ENCODE data around the gene UNC13B.
"Not testable (repeated sequence)": the region's sequence is repeated elsewhere in the genome, so short reads cannot be mapped to it uniquely, and the experiment has no call there.

The UNC13B gene

DNA sequence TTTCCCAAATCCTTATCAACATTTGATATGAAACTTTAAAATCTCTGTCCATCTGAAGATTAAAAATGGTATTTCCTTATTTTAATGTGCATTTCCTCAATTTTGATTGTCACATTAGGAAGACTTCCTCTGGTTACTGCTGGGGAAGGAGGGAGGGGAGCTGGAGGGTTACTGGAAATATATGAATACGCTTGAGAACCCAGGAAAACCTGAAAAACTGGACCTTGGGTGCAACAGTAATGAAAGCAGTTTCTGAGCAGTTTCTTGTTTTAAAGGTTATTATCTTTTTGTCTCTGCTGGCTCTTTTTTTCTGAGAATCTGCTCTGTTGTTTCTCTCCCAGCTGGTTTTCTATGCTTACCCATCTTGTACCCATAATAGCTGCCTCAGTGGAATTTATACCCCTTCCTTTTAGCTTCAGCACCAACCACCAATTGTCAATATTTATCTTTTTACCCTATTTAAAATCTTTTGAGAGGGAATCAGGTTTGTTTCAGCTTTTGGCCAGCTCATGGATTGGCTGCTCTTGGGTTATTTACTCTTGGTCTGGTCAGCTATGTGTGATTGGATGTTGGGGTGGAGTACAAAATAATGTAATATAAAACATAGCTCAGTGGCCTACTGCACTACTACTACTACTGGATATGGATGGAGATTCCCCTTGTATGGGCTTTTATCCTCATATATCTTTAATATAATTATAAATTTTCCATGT, 67.4 kb downstream of the UNC13B start:
- no peak for ATAC-seq

GRCh38 chr9:35229779-35230143, 68.0 kb downstream of the UNC13B start:
- no peak for ATAC-seq

GRCh38 chr9:35232867-35233544, 71.2 kb downstream of the UNC13B start:
- no peak for ATAC-seq

GRCh38 chr9:35236692-35237091, 74.9 kb downstream of the UNC13B start:
- ATAC-seq: no peak

DNA sequence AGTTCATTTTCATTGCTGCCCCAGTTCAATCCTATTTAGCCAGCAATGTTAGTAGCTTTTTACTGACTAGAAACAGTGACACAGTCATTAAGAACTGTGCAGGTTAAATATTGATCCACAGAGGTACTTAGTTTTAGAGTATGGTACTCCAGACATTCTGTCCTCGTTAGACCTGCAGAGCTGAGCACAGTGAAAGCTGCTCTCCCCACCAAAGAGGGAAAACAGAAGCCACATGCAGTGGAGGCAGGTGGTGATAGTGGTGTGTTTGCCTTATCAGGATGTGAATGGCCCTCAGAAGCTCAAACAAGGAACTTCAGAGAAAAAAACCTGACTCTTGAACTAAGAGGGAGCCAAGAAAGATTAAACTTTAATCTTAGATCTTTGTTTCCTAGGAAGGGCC, 75.5 kb downstream of the UNC13B start:
- no peak for ATAC-seq

DNA sequence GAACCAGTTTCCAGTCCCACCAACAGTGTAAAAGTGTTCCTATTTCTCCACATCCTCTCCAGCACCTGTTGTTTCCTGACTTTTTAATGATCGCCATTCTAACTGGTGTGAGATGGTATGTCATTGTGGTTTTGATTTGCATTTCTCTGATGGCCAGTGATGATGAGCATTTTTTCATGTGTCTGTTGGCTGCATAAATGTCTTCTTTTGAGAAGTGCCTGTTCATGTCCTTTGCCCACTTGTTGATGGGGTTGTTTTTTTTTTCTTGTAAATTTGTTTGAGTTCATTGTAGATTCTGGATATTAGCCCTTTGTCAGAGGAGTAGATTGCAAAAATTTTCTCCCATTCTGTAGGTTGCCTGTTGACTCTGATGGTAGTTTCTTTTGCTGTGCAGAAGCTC, 84.1 kb downstream of the UNC13B start:
- ATAC-seq: not testable (repeated sequence)

- ATAC-seq: no peak
Measured at GRCh38 chr9:35253075-35253474, 91.3 kb downstream of the UNC13B start.

GRCh38 chr9:35254237-35254636, 92.4 kb downstream of the UNC13B start:
- no peak for ATAC-seq

- no peak for ATAC-seq
Measured at GRCh38 chr9:35254984-35255857, 93.4 kb downstream of the UNC13B start.

GRCh38 chr9:35257986-35258659, 96.3 kb downstream of the UNC13B start:
- no peak for ATAC-seq

- ATAC-seq: no peak
Measured at GRCh38 chr9:35258660-35259474, 97.1 kb downstream of the UNC13B start.

DNA sequence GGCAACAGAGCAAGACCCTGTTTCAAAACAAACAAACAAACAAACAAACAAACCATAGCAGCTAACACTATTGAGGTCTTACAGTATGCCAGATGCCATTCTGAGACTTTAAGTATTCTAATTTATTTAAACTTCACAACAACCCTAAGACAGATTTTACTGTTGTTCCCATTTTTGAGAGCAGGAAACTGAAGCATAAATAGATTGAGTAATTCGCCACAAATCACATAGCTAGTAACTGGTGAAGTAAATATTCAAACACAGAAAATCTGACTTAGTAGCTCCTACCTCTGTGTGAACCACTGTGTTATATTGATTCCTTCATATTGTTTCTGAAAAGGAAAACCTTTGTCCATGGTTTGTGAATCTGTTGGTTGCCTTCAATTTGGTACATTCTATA, 98.4 kb downstream of the UNC13B start:
- ATAC-seq: no peak

- ATAC-seq: no peak
Measured at GRCh38 chr9:35262064-35262463, 100.3 kb downstream of the UNC13B start.

GRCh38 chr9:35267710-35268109, 105.9 kb downstream of the UNC13B start:
- ATAC-seq: no peak

DNA sequence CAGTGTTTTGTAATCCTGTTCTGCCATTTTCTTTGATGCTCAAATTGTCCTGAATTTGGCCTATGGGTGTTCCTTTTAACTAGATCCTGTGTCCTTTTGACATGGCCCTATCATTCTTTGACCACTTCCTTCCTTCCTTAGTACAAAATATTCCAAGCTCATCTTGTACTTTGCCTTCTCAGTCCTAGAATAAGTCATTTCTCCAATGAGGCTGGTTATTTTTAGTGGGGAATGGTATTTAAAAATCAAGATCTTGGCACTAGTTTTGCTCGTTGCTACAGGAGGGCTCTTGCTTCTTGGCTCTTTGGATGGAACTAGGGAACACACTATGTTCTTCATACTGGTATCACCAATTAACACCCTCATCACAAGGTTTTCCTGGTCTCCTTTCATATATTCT, 108.1 kb downstream of the UNC13B start:
- ATAC-seq: no peak

DNA sequence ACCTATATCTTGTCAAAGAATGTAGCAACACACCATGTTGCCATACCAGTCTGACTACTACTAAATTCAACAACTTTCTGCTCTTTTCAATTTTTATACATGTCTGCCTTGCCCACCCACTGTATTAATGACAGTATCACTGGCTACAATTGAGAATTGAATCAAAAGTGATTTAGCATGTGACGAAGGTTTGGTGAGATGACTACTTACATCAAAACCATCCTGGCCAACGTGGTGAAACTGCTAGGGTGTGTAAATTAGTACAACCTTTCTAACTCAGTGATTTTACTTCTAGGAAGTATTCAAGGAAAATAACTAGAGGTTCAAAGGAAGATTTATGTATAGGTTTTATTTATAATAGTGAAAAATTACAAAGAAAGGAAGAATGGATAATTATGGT, 109.8 kb downstream of the UNC13B start:
- peak in 1 of 2 donors; percentile 28 for ATAC-seq

GRCh38 chr9:35272989-35273388, 111.2 kb downstream of the UNC13B start:
- no peak for ATAC-seq

- ATAC-seq: no peak
Measured at GRCh38 chr9:35273591-35273990, 111.8 kb downstream of the UNC13B start.

- no peak for ATAC-seq
Measured at GRCh38 chr9:35274993-35275392, 113.2 kb downstream of the UNC13B start.

- no peak for ATAC-seq
Measured at GRCh38 chr9:35277171-35277520, 115.3 kb downstream of the UNC13B start.

DNA sequence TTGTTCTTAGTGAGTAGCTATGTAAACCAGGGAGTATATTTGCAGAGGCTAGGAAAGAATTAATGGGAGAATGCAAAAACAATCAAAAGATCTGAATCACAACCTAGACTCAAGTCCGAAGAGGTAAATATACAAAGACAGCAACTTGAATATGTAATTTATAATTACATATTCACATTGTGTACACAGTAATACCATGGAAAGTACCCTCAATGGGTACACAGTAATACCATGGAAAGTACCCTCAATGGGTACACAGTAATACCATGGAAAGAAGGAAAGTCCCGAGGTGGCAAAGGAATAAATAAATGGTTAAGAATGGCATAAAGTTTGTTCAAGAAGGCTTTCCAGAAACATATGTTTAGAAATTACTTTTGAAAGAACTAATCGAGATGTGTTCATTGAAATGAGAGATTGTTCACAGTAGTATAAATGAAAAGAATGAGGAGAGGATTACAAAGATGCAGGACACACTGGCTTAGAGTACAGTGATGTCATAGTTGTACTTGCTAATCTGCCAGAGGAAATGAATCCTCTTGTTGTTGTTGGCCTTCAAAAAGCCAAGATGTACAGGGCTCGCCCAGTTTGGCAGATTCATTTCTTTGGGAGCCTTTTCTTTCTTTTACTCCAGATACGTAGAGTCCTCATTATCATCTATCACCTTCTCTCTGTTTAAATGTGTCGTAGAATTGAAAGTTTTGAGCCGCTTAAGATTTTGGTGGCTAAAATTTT, 116.0 kb downstream of the UNC13B start:
- peak in 1 of 2 donors; percentile 34 for ATAC-seq

GRCh38 chr9:35279946-35280345, 118.1 kb downstream of the UNC13B start:
- ATAC-seq: no peak
